Stimulated activated CD8-positive, alpha-beta memory T cell treated with anti-CD3 and anti-CD28 coated beads, Interleukin-2, amount 100 ng/mL, for 1 hour (primary cell): Measurements from ENCODE around the gene NAE1.
A peak's percentile ranks its signal among the peaks of the same experiment; 100 is the strongest.
"Not testable (repeated sequence)": the region's sequence is repeated elsewhere in the genome, so short reads cannot be mapped to it uniquely, and the experiment has no call there.

Experiments used
- DNase-seq, 2 donors: peaks; one replicate each; pipeline ENCODE4 v3.0.0-alpha.2; 2020; ENCODE audit warnings: low read depth in 2 of 2

NAE1 gene

DNA sequence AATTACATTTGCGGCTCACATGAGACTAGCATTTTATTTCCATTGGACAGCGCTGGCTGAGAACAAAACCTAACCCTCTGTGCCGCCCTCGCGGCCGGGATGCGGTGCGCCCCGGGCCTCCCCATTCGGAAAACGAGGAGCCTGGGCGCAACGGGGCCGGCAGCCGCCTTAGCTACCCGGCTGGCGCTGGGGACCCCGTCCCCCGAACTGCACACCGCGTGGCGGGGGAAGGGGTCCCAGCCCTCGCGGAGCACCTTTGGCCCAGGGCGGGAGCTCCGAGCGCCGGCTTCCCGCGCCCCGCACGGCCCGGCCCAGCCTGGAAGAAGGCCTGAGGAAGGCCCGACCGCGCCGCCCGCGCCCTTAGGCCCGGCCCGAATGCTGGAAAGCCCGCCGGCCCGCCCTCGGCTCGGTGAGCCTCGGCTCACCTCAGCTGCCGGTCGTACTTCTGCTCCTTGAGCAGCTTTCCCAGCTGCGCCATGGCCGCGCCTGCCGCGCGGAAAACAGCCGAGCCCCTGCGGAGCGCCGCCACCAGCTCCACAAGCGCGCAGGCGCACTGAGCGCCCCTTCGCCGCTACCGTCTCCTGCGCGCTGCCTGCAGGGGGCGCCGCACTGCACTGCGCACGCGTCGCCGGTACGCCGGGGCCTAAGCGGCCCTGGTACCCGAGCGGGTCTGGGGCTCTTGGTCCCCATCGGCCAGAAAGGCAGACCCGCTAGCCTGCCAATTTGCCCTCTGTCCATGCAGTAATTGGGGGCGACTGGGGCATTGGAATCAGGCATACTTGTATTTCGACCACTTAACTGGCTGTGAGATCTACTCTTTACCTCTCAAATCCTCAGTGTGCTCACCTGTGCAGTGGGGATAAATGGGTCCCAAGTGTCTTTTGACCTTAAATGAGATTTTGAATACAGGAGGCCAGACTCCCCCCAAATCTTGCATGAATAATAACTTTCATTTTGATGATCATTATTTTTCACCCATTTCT, at the start of gene NAE1:
Gene NAE1, minus strand, starts transcription at position 555 of the 983 bp plus-strand sequence. Its CDS starts 77 bp downstream, at position 478.
- peak; percentile 76 to 84 for DNase-seq

- DNase-seq: no peak
These were observed 47.3 kb upstream of the NAE1 start for GRCh38 chr16:66878067-66878466.

GRCh38 chr16:66874079-66874775, 43.5 kb upstream of the NAE1 start:
- no peak for DNase-seq

GRCh38 chr16:66873685-66874055, 42.9 kb upstream of the NAE1 start:
- no peak for DNase-seq

GRCh38 chr16:66872943-66873684, 42.3 kb upstream of the NAE1 start:
- DNase-seq: peak; percentile 79 to 80

- no peak for DNase-seq
These were observed 41.8 kb upstream of the NAE1 start for GRCh38 chr16:66872559-66872942.

DNA sequence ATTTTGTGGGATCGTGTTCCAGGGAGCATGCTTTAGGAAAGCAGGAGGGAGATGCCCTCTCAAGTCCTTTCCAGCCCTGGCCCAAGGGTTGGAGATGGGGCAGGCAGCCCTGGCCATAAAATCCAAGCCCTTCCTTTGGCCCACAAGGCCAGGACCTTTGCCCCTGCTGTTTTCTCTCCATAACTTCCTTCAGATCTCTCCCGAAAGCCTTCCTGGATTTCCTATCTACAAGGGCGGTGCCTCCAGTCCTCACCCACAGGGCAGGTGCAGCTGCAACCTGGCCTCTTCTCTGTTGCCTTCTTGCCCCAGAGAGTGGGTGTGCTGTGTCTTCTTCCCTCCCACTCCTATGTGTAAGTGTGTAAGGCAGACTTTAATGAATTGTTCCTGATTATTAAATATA, 41.1 kb upstream of the NAE1 start:
- DNase-seq: no peak

DNA sequence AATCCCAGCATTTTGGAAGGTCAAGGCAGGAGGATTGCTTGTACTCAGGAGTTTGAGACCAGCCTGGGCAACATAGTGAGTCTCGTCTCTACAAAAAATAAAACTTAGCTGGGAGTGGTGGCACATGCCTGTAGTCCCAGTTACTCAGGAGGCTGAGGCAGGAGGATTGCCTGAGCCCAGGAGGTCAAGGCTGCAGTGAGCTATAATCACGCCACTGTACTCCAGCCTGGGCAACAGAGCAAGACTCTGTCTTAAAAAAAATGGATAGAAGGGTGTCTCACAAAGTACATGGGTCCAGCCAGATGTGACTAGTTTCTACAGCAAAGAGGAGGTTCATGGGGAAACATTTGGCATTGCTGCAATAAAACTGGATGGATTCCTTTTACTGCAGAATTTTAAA, 40.6 kb upstream of the NAE1 start:
- not testable (repeated sequence) for DNase-seq

- no peak for DNase-seq
These were observed 38.6 kb upstream of the NAE1 start for GRCh38 chr16:66869424-66869823.

- no peak for DNase-seq
These were observed 32.9 kb upstream of the NAE1 start for GRCh38 chr16:66863707-66864106.

DNA sequence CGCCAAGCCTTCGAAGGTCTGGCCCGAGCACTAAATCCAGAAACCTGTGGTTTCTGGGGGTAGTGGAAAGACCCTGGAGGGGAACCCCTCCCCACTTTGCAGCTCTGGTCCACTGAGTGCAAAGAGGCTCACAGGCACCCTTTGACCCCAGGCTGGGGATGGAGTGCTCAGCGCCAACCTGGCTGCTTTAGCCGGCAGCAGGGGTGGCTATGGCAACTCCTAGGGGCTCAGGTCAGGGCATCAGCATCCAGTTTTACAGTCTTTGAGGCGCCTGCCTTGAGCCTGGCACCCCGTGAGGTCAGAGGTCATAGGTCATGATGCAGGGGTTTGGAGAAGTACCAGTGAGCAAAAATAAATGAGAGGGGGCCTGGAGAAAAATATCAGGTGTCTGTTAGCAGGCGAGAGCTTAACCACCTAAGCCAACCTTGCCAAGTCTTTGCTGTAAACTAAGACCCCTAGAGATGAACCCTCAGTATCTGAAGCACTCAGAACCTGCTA, 31.3 kb upstream of the NAE1 start:
- DNase-seq: no peak

DNA sequence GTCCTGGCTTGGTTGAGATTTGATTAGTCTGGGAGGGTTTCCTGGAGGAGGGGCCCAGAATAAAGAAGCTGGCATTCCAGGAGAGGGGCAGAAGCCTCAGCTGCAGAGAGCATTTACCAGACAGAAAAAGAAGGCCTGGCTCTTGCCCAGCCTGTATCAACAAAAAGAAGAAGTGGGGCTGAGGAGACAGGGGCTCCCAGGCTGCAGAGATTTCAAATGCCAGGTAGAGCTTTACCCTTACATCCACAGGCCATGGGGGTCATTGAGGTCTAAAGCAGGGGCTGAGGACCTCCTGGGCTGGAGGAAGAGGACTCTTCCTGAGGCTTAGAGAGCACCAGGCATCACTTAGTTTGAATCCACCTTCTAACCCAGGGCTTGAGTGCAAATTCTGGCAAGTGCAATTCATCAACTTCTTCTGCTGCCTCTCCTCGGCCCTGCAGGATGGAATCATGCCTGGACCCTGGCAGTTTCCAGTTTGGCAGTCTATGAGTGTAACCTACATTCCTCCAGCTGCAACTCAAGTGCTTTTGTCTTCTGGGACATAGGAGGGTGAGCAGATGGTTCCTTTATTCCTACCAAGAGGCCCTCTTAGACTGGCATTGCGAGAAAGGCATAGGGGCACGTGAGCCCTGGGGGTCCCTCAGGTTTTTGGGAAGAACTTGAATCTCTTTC, 28.8 kb upstream of the NAE1 start:
- no peak for DNase-seq

DNA sequence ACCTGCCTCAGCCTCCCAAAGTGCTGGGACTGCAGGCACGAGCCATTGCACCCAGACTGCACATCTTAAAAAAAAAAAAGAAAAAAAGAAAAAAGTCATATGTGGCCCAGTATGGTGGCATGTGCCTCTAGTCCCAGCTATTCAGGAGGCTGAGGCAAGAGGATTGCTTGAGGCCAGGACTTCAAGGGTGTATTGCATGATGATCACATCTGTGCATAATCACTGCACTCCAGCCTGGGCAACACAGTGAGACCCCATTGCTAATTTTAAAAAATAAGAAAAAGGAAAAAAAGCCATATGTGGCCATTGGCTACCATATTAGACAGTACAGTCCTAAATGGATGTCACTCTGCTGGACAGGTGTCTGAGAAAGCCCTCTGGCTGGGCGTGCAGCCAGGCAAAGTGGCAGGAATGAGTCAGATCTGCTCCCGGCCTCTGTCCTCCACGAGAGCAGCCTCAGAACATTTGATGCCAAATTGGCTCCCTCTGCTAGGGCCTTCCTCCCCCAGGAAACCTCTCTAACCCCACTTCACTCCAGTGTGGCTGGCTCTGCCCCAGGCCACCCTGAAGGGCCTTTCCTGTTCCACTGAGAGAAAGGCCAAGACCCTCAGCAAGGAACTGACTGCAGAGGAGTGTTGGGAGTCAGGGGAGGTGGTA, 28.1 kb upstream of the NAE1 start:
- no peak for DNase-seq

GRCh38 chr16:66857437-66857836, 26.7 kb upstream of the NAE1 start:
- no peak for DNase-seq

DNA sequence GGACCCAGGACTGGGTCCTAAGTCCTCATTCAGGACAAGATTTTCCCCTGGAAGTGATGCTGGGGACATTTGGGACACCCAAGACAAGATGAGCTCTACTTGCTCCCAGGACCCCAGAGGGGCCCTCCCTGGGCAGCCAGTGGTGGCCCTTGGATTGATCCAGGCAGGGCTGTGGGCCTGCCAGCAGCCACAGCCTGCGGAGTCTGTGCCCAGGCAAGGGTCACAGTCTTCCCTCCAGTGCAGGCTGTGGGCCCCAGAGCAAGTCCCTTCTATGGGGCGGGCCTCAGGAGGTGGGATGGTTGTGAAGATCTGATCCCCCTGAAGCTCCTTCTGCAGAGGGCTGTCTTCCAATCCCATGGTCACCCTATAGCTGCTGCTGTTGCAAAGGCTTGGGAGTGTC, 26.0 kb upstream of the NAE1 start:
- no peak for DNase-seq

GRCh38 chr16:66856184-66856730, 25.5 kb upstream of the NAE1 start:
- DNase-seq: no peak

- no peak for DNase-seq
These were observed 22.7 kb upstream of the NAE1 start for GRCh38 chr16:66853261-66854139.

DNA sequence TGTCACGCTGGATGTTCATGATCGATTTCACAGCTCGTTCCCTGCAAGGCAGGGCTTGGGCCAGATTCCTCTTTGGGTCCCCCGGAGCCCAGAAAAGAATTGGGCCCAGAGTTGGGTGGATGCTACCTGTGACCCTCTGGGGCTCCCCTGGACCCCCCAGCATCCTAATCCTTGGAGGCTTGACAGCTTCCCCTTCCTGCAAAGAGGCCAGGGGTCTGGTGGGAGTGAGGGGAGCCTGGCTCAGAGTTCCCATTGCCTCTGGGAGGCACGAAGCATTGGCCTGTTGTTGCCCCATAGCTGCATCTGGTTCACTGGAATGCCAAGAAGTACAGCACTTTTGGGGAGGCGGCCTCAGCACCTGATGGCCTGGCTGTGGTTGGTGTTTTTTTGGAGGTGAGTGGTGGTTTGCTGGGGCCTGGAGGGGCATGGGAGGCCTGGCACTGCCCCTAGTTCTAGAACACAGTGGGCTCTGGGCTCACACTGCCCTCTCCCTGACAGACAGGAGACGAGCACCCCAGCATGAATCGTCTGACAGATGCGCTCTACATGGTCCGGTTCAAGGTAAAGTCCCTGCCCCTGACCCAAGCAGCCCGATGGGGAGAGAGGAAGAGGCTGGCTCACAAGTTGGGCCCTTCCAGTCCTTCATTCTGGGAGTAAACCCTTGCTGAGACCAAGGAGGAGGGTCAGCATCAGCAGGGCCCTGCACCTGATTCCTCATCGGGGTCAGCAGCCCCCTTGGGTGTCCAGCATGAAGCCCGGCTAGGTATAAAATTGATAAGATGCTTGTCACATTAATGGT, 20.6 kb upstream of the NAE1 start:
- DNase-seq: no peak
